T-helper 2 cell treated with Interferon-gamma antibody and Interleukin-4, amounts not matched to agents 100 ng/mL and 5 ng/mL, for 36 hours (primary cell): Measurements from ENCODE around the gene USP2. TPM values are rescaled to one million over a fixed set of nuclear protein-coding genes. Genes with fewer than 3 reads are reported as not detected.

Experiments used
- intact Hi-C: fragments of 100-400 bp; cut with micrococcal nuclease; formaldehyde crosslinking; loops from one replicate; pipeline ENCODE4 v1.15.1; 2023
- total RNA-seq: library from RNA; stranded (reverse); gene quantifications from 2 replicates; pipeline ENCODE4 v1.2.3, GENCODE V29; 2022

Gene USP2
- total RNA-seq = 0.41 and 0.57 TPM in 2 replicates

- intact Hi-C loops = loop anchor here (1.0 to 2.0 kb wide), 4 partner anchors 17 to 175 kb away; partner anchors contain the start of genes CBL and RNF26
Measured at GRCh38 chr11:119381181-119381988, at the start of gene USP2. Gene USP2, minus strand, starts transcription at chr11:119381690. Its CDS starts 8,210 bp downstream, at chr11:119373480.

- intact Hi-C loops = no loop called here
Measured at GRCh38 chr11:119427279-119427678, 45.8 kb upstream of the USP2 start.

- intact Hi-C loops = no loop called here
Measured at GRCh38 chr11:119426142-119426541, 44.7 kb upstream of the USP2 start.

GRCh38 chr11:119424775-119425174 is 43.3 kb upstream of the USP2 start:
- intact Hi-C loops = no loop called here

- intact Hi-C loops = no loop called here
Measured at GRCh38 chr11:119424276-119424675, 42.8 kb upstream of the USP2 start.

GRCh38 chr11:119423509-119424254 is 42.2 kb upstream of the USP2 start:
- intact Hi-C loops = no loop called here

GRCh38 chr11:119422809-119423508 is 41.5 kb upstream of the USP2 start, which contains the start of gene THY1:
Gene THY1, minus strand, starts transcription at chr11:119423172. Its CDS starts 2,267 bp downstream, at chr11:119420905.
- intact Hi-C loops = no loop called here

- intact Hi-C loops = no loop called here
Measured at GRCh38 chr11:119421941-119422808, 40.7 kb upstream of the USP2 start.

- intact Hi-C loops = no loop called here
Measured at GRCh38 chr11:119421351-119421750, 39.9 kb upstream of the USP2 start.

- intact Hi-C loops = no loop called here
Measured at GRCh38 chr11:119420631-119421030, 39.1 kb upstream of the USP2 start.

- intact Hi-C loops = no loop called here
Measured at GRCh38 chr11:119419834-119420492, 38.5 kb upstream of the USP2 start.

GRCh38 chr11:119419246-119419645 is 37.8 kb upstream of the USP2 start:
- intact Hi-C loops = no loop called here

GRCh38 chr11:119418759-119419158 is 37.3 kb upstream of the USP2 start:
- intact Hi-C loops = no loop called here

- intact Hi-C loops = no loop called here
Measured at GRCh38 chr11:119417726-119418540, 36.4 kb upstream of the USP2 start.

GRCh38 chr11:119416606-119417580 is 35.4 kb upstream of the USP2 start:
- intact Hi-C loops = no loop called here

GRCh38 chr11:119415966-119416365 is 34.5 kb upstream of the USP2 start:
- intact Hi-C loops = no loop called here

- intact Hi-C loops = no loop called here
Measured at GRCh38 chr11:119415517-119415916, 34.0 kb upstream of the USP2 start.

GRCh38 chr11:119414734-119415133 is 33.2 kb upstream of the USP2 start:
- intact Hi-C loops = no loop called here
